H1 (cell line): ENCODE measurements around the gene DRAP1. TPM values are rescaled to one million over a fixed set of nuclear protein-coding genes. Genes with fewer than 3 reads are reported as not detected.

Source experiments
- CTCF ChIA-PET: fragments of 300-600 bp; sonication (Branson Sonifier 250); formaldehyde crosslinking; loops from one replicate; lab custom pipeline; 2021; ENCODE audit not compliant: partially characterized antibody; lab: Charles Lee
- POLR2A ChIA-PET: fragments of 300-600 bp; sonication (Branson Sonifier 250); formaldehyde crosslinking; loops from one replicate; lab custom pipeline; 2021; ENCODE audit warnings: inconsistent platforms; ENCODE audit not compliant: partially characterized antibody; lab: Charles Lee
- DNase-seq, 2 experiments: peaks; one replicate each; pipeline versions ENCODE4 v3.0.0 to v3.0.0-alpha.2; 2010 to 2022; ENCODE audit warnings: low spot score in 2 of 2, low read depth in 1 of 2, mixed read lengths in 1 of 2
- FAIRE-seq: peaks from 2 replicates; lab custom pipeline; 2011; peaks lifted over from hg19 to GRCh38; lab: Jason Lieb, UNC
- H2AFZ ChIP-seq: 2 replicates; pipeline ENCODE4 v1.8.1; 2012; ENCODE audit warnings: low read length, inconsistent platforms
- H2AK5ac ChIP-seq: 2 replicates; pipeline ENCODE4 v1.6.1; 2013; ENCODE audit warnings: low read depth, low read length
- H2BK120ac ChIP-seq: replicated peaks from 2 replicates; pipeline ENCODE3; 2013; ENCODE audit warnings: low read depth, low read length, inconsistent platforms
- H2BK12ac ChIP-seq: 2 replicates; pipeline ENCODE4 v1.6.1; 2013; ENCODE audit warnings: low read depth, low read length
- H2BK15ac ChIP-seq: 2 replicates; pipeline ENCODE4 v1.6.1; 2013; ENCODE audit warnings: low read length
- H2BK20ac ChIP-seq: 2 replicates; pipeline ENCODE4 v1.6.1; 2013; ENCODE audit warnings: low read length
- H2BK5ac ChIP-seq: 2 replicates; pipeline ENCODE4 v1.6.1; 2013; ENCODE audit warnings: low read depth, low read length
- H3K14ac ChIP-seq: 2 replicates; pipeline ENCODE4 v1.6.1; 2013; ENCODE audit warnings: inconsistent platforms; ENCODE audit not compliant: insufficient read length
- H3K18ac ChIP-seq: 2 replicates; pipeline ENCODE4 v1.6.1; 2013; ENCODE audit warnings: low read length; ENCODE audit errors: extremely low read depth
- H3K23ac ChIP-seq: 2 replicates; pipeline ENCODE4 v1.6.1; 2013; ENCODE audit warnings: inconsistent platforms; ENCODE audit not compliant: insufficient read length
- H3K23me2 ChIP-seq: 2 replicates; pipeline ENCODE4 v1.6.1; 2013; ENCODE audit warnings: low read depth, low read length
- H3K27ac ChIP-seq: 2 replicates; pipeline ENCODE4 v1.6.1; 2011; ENCODE audit warnings: low read depth, low read length, inconsistent platforms
- H3K27me3 ChIP-seq, 4 experiments: replicated peaks in 1 of 4; 1 replicate in 1 of 4; 2 replicates in 3 of 4; pipeline versions ENCODE4 v1.6.1 to v1.8.1; 2011 to 2013; ENCODE audit warnings: low read length in 3 of 4, mild to moderate bottlenecking in 3 of 4, inconsistent platforms in 2 of 4, mixed read lengths in 2 of 4, moderate library complexity in 1 of 4; ENCODE audit not compliant: control insufficient read depth in 3 of 4, insufficient read depth in 3 of 4; ENCODE audit errors: extremely low read depth in 1 of 4
- H3K36me3 ChIP-seq, 4 experiments: 2 replicates each; pipeline versions ENCODE4 v1.6.1 to v1.8.1; 2011 to 2013; ENCODE audit warnings: mild to moderate bottlenecking in 4 of 4, low read length in 3 of 4, moderate library complexity in 2 of 4, control low read depth in 1 of 4, inconsistent platforms in 1 of 4; ENCODE audit not compliant: insufficient read depth in 4 of 4, control insufficient read depth in 2 of 4
- H3K4ac ChIP-seq: replicated peaks from 2 replicates; pipeline ENCODE3; 2013; ENCODE audit warnings: low read length, low read depth, mixed read lengths, inconsistent platforms; ENCODE audit not compliant: insufficient read length
- H3K4me1 ChIP-seq, 4 experiments: replicated peaks in 1 of 4; 1 replicate in 1 of 4; 2 replicates in 3 of 4; pipeline versions ENCODE4 v1.6.1 to v1.8.1; 2011 to 2013; ENCODE audit warnings: low read length in 3 of 4, inconsistent platforms in 2 of 4, mixed read lengths in 1 of 4; ENCODE audit not compliant: insufficient read depth in 4 of 4, control insufficient read depth in 3 of 4
- H3K4me2 ChIP-seq, 2 experiments: 2 replicates each; pipeline versions ENCODE4 v1.6.1 to v1.8.1; 2011 to 2013; ENCODE audit warnings: low read depth in 2 of 2, low read length in 2 of 2, control low read depth in 1 of 2, inconsistent platforms in 1 of 2, mild to moderate bottlenecking in 1 of 2; ENCODE audit not compliant: insufficient read depth in 1 of 2
- H3K4me3 ChIP-seq, 4 experiments: fragments of 200-600, 300-600 bp in 1 of 4; sonication (generic), shearing (Covaris generic), sonication (Bioruptor Twin) in 1 of 4; 2 replicates each; pipeline versions ENCODE4 v1.5.1 to v1.8.1; 2011 to 2016; ENCODE audit warnings: low read length in 4 of 4, low read depth in 3 of 4, control low read depth in 2 of 4, inconsistent platforms in 2 of 4, mild to moderate bottlenecking in 2 of 4, mixed read lengths in 1 of 4, moderate library complexity in 1 of 4; ENCODE audit not compliant: insufficient read depth in 2 of 4; ENCODE audit errors: extremely low read depth in 1 of 4
- H3K56ac ChIP-seq: replicated peaks from 2 replicates; pipeline ENCODE3; 2013; ENCODE audit warnings: low read depth, mild to moderate bottlenecking, mixed read lengths, low read length, inconsistent platforms; ENCODE audit not compliant: insufficient read length
- H3K79me1 ChIP-seq: 2 replicates; pipeline ENCODE4 v1.6.1; 2013; ENCODE audit warnings: low read depth, low read length, control low read depth
- H3K79me2 ChIP-seq, 2 experiments: 2 replicates each; pipeline versions ENCODE4 v1.6.1 to v1.8.1; 2012 to 2013; ENCODE audit warnings: low read length in 2 of 2, mild to moderate bottlenecking in 2 of 2, inconsistent platforms in 1 of 2; ENCODE audit not compliant: insufficient read depth in 2 of 2, control insufficient read depth in 1 of 2
- H3K9ac ChIP-seq, 4 experiments: replicated peaks in 1 of 4; 1 replicate in 1 of 4; 2 replicates in 3 of 4; pipeline versions ENCODE4 v1.6.1 to v1.8.1; 2011 to 2013; ENCODE audit warnings: low read depth in 3 of 4, low read length in 3 of 4, control low read depth in 2 of 4, mild to moderate bottlenecking in 2 of 4, moderate library complexity in 2 of 4, inconsistent platforms in 1 of 4; ENCODE audit errors: extremely low read depth in 1 of 4
- H3K9me3 ChIP-seq, 2 experiments: 2 replicates each; pipeline versions ENCODE4 v1.6.1 to v1.8.1; 2012 to 2013; ENCODE audit warnings: mild to moderate bottlenecking in 2 of 2, moderate library complexity in 2 of 2, control low read depth in 1 of 2, inconsistent platforms in 1 of 2, low read depth in 1 of 2, low read length in 1 of 2, mixed read lengths in 1 of 2; ENCODE audit not compliant: insufficient read depth in 2 of 2
- H4K20me1 ChIP-seq, 2 experiments: replicated peaks in 1 of 2; 2 replicates each; pipeline versions ENCODE3 to v1.8.1; 2011 to 2013; ENCODE audit warnings: inconsistent platforms in 2 of 2, low read length in 2 of 2, mild to moderate bottlenecking in 1 of 2; ENCODE audit not compliant: insufficient read depth in 2 of 2, control insufficient read depth in 1 of 2
- H4K5ac ChIP-seq: 2 replicates; pipeline ENCODE4 v1.6.1; 2013; ENCODE audit warnings: low read length, low read depth, mixed read lengths, inconsistent platforms; ENCODE audit not compliant: insufficient read length
- H4K8ac ChIP-seq: 2 replicates; pipeline ENCODE4 v1.8.0; 2013; ENCODE audit warnings: mild to moderate bottlenecking, moderate library complexity, low read length, inconsistent platforms; ENCODE audit not compliant: insufficient read depth; ENCODE audit errors: extremely low read depth
- H4K91ac ChIP-seq: replicated peaks from 2 replicates; pipeline ENCODE3; 2013; ENCODE audit warnings: low read length, mixed read lengths, inconsistent platforms; ENCODE audit not compliant: insufficient read length
- BRCA1 ChIP-seq: IDR thresholded peaks from 2 replicates; pipeline ENCODE4 v1.6.1; 2012; ENCODE audit warnings: low read depth, low read length, improper control_type of control experiment
- EP300 ChIP-seq, 2 experiments: IDR thresholded peaks; 1 replicate in 1 of 2; 2 replicates in 1 of 2; pipeline ENCODE4 v1.6.1; 2011 to 2012; ENCODE audit warnings: low read depth in 2 of 2, low read length in 2 of 2, mild to moderate bottlenecking in 2 of 2, borderline replicate concordance in 1 of 2, inconsistent platforms in 1 of 2, moderate library complexity in 1 of 2
- EZH2 ChIP-seq: fragments of 200-600 bp; sonication (generic); IDR thresholded peaks from 2 replicates; pipeline ENCODE4 v1.7.1; 2012; ENCODE audit warnings: low read depth, mild to moderate bottlenecking, moderate library complexity, low read length, inconsistent platforms; ENCODE audit not compliant: severe bottlenecking
- KDM4A ChIP-seq: IDR thresholded peaks from one replicate; pipeline ENCODE4 v1.7.1; 2012; ENCODE audit warnings: low read depth, mild to moderate bottlenecking, moderate library complexity, low read length, inconsistent platforms; ENCODE audit not compliant: severe bottlenecking
- KDM5A ChIP-seq: fragments of 200-600 bp; IDR thresholded peaks from 2 replicates; pipeline ENCODE4 v1.7.1; 2012; ENCODE audit warnings: mild to moderate bottlenecking, low read length, inconsistent platforms, mixed read lengths
- RXRA ChIP-seq: IDR thresholded peaks from 2 replicates; pipeline ENCODE4 v1.6.1; 2011; ENCODE audit warnings: low read depth, mild to moderate bottlenecking, low read length, moderate library complexity; ENCODE audit not compliant: insufficient read depth
- SAP30 ChIP-seq: fragments of 300-600 bp; sonication (generic); IDR thresholded peaks from 2 replicates; pipeline ENCODE4 v1.7.1; 2012; ENCODE audit warnings: low read length, moderate library complexity, mild to moderate bottlenecking, inconsistent platforms; ENCODE audit not compliant: insufficient read depth, insufficient replicate concordance
- WGBS, 2 experiments: shearing (Covaris generic) in 1 of 2; methylation state at CpG; one replicate each; pipeline versions ENCODE4 v1.1.6 to v1.1.7; 2013 to 2015; ENCODE audit warnings: low lambda C conversion rate in 2 of 2, mixed read lengths in 2 of 2, inconsistent platforms in 1 of 2, low coverage in 1 of 2, missing lambda C conversion rate in 1 of 2; ENCODE audit not compliant: insufficient replicate concordance in 2 of 2, insufficient coverage in 1 of 2, insufficient read length in 1 of 2; ENCODE audit errors: extremely low coverage in 1 of 2, missing lambda C conversion rate in 1 of 2; 5-methylcytosine and 5-hydroxymethylcytosine counted together
- polyA plus RNA-seq, 7 experiments: library from polyadenylated mRNA; depleted of rRNA in 3 of 7; stranded (reverse) in 5 of 7; unstranded in 2 of 7; fragments of >200 nt in 5 of 7; fragments of 200-250 nt in 2 of 7; gene quantifications; 1 replicate in 5 of 7; 2 replicates in 1 of 7; 4 replicates in 1 of 7; pipeline versions ENCODE4 v1.2.1 to v1.2.3, GENCODE V29; 2011 to 2013; ENCODE audit warnings: missing spikeins in 2 of 7, mixed read lengths in 2 of 7
- total RNA-seq: library from RNA; stranded (reverse); fragmentation: NEBNext Ultra II Directional; extraction: Animal tissue kit (Norgen Biotek cat#: 25700); gene quantifications from 2 replicates; pipeline ENCODE4 v1.2.1, GENCODE V29; 2021

Gene DRAP1
- total and polyA plus RNA-seq, 2 of the 8 experiments (the other 6 are each of a cell fraction or from before 2014, with no cell fraction given) = 62.5 to 98.7 TPM

GRCh38 chr11:65947603-65948125, 28.4 kb downstream of the DRAP1 start:
- POLR2A ChIA-PET = interaction anchor here (0.9 to 2.8 kb wide), 10 partner anchors 14 to 58 kb away, joined by 3 to 12 read pairs (median 4); partner anchors contain the start of genes CCDC85B, FOSL1 and SART1

More at GRCh38 chr11:65947603-65948125, 28.4 kb downstream of the DRAP1 start:
- no peaks in the 10 kb centered on the region for H3K79me1 ChIP-seq
- no peaks in the 10 kb centered on the region for H3K36me3 ChIP-seq
- FAIRE-seq (no peak), DNase-seq (no peak)
- WGBS, 2 experiments = 89% methylated on average over 12 of the region's 12 CpGs; no CpG with 5 or more reads in 1 of the 2 experiments
- CTCF ChIA-PET = interaction anchor here (0.5 to 3.9 kb wide), 9 partner anchors 8 to 322 kb away, joined by 3 to 16 read pairs (median 3); partner anchors contain the start of genes CCDC85B and FIBP
- H2BK5ac ChIP-seq = no peak overlapping the region
- no peak overlapping the region for H4K5ac ChIP-seq
- H4K8ac ChIP-seq = peak overlapping the region; percentile 88
- no peak overlapping the region for H3K23ac ChIP-seq
- no peak overlapping the region for H3K14ac ChIP-seq
- no peak overlapping the region for H2BK15ac ChIP-seq
- no peak overlapping the region for H3K56ac ChIP-seq
- no peak overlapping the region for H2BK20ac ChIP-seq
- H3K9ac ChIP-seq = no peak overlapping the region
- H4K91ac ChIP-seq = peak overlapping the region; percentile 89
- no peaks in the 10 kb centered on the region for H3K79me2 ChIP-seq
- no peak overlapping the region for H2BK120ac ChIP-seq
- H3K9me3 ChIP-seq = no peaks in the 10 kb centered on the region
- H3K18ac ChIP-seq = no peak overlapping the region
- 0 out of 2 replicates have a peak overlapping the region, but pooled peaks have one; percentile 2 for H3K27ac ChIP-seq
- no peaks in the 10 kb centered on the region for H4K20me1 ChIP-seq
- peaks cover 3% of the 10 kb centered on the region; the same call in 1 of the 2 replicates for H3K23me2 ChIP-seq
- no peak overlapping the region for H3K4me3 ChIP-seq
- H2AFZ ChIP-seq = no peak overlapping the region
- TF ChIP-seq EP300 (IDR thresholded peaks at IDR 0.05; ENCODE audit: borderline replicate concordance in 1 of 2, low read depth in 2 of 2, low read length in 2 of 2) = no peak
- no peak for TF ChIP-seq RXRA
- no peak for TF ChIP-seq KDM5A
- TF ChIP-seq EZH2 = no peak
- TF ChIP-seq SAP30 = no peak
- no peak for TF ChIP-seq KDM4A
- no peak for TF ChIP-seq BRCA1
- H3K27me3 ChIP-seq = no peaks in the 10 kb centered on the region
- no peak overlapping the region for H3K4ac ChIP-seq
- H2BK12ac ChIP-seq = peak overlapping the region; percentile 97; the same call in 1 of the 2 replicates
- peak overlapping the region; percentile 75; the same call in 1 of the 2 replicates for H2AK5ac ChIP-seq
- H3K4me1 ChIP-seq = peaks cover 3 to 25% (median 15%) of the 10 kb centered on the region in 4 experiments
- 0 out of 4 replicates have a peak overlapping the region, but pooled peaks of 1 of the 2 experiments have one; percentile 4 for H3K4me2 ChIP-seq
